CD14-positive monocyte (primary cell): ENCODE measurements around the gene CDH4. TPM values are rescaled to one million over a fixed set of nuclear protein-coding genes. Genes with fewer than 3 reads are reported as not detected.

Experiments
- DNase-seq, 3 donors: peaks; one replicate each; pipeline ENCODE4 v3.0.0-alpha.2; 2011 to 2022
- H2AFZ ChIP-seq: 2 replicates; pipeline ENCODE4 v1.6.0; 2012; ENCODE audit warnings: mild to moderate bottlenecking, low read depth, low read length, inconsistent platforms; ENCODE audit not compliant: insufficient read depth, poor library complexity, severe bottlenecking
- H3K27ac ChIP-seq, 2 donors: 1 replicate in 1 of 2; 2 replicates in 1 of 2; pipeline ENCODE4 v1.5.1; 2012 to 2013; ENCODE audit warnings: low read length in 2 of 2, control low read depth in 1 of 2, inconsistent platforms in 1 of 2, low read depth in 1 of 2, mild to moderate bottlenecking in 1 of 2
- H3K27me3 ChIP-seq, 2 donors: one replicate each; pipeline versions ENCODE4 v1.6.0 to v1.6.1; 2011 to 2013; ENCODE audit warnings: low read length in 2 of 2; ENCODE audit not compliant: control insufficient read depth in 2 of 2, insufficient read depth in 2 of 2
- H3K36me3 ChIP-seq, 2 donors: replicated peaks in 1 of 2; 1 replicate in 1 of 2; 2 replicates in 1 of 2; pipeline versions ENCODE4 v1.5.1 to v1.6.1; 2012 to 2013; ENCODE audit warnings: low read length in 2 of 2, control low read depth in 1 of 2, inconsistent platforms in 1 of 2, mild to moderate bottlenecking in 1 of 2; ENCODE audit not compliant: insufficient read depth in 2 of 2, control insufficient read depth in 1 of 2
- H3K4me1 ChIP-seq, 2 donors: 1 replicate in 1 of 2; 2 replicates in 1 of 2; pipeline versions ENCODE4 v1.5.1 to v1.6.1; 2012 to 2013; ENCODE audit warnings: low read length in 2 of 2, control low read depth in 1 of 2, inconsistent platforms in 1 of 2, mild to moderate bottlenecking in 1 of 2, moderate library complexity in 1 of 2; ENCODE audit not compliant: insufficient read depth in 2 of 2, control insufficient read depth in 1 of 2
- H3K4me2 ChIP-seq: replicated peaks from 2 replicates; pipeline ENCODE3; 2012; ENCODE audit warnings: low read length, moderate library complexity, mild to moderate bottlenecking; ENCODE audit not compliant: poor library complexity, severe bottlenecking; ENCODE audit errors: extremely low read depth
- H3K4me3 ChIP-seq, 3 experiments: fragments of 200-600 bp in 1 of 3; sonication (generic) in 1 of 3; replicated peaks in 1 of 3; 1 replicate in 2 of 3; 2 replicates in 1 of 3; pipeline ENCODE4 v1.5.1; 2011 to 2013; ENCODE audit warnings: low read length in 3 of 3, mild to moderate bottlenecking in 3 of 3, control low read depth in 2 of 3, low read depth in 2 of 3, inconsistent platforms in 1 of 3, moderate library complexity in 1 of 3
- H3K79me2 ChIP-seq: 2 replicates; pipeline ENCODE4 v1.6.0; 2012; ENCODE audit warnings: mild to moderate bottlenecking, control low read depth, inconsistent platforms, low read length, moderate library complexity; ENCODE audit not compliant: insufficient read depth
- H3K9ac ChIP-seq: 2 replicates; pipeline ENCODE4 v1.6.0; 2017; ENCODE audit warnings: low read length, mild to moderate bottlenecking; ENCODE audit not compliant: insufficient read depth, poor library complexity, severe bottlenecking
- H3K9me3 ChIP-seq, 2 donors: replicated peaks in 1 of 2; 1 replicate in 1 of 2; 2 replicates in 1 of 2; pipeline versions ENCODE4 v1.5.1 to v1.6.1; 2012 to 2013; ENCODE audit warnings: low read length in 2 of 2, control low read depth in 1 of 2; ENCODE audit not compliant: control insufficient read depth in 1 of 2, insufficient read depth in 1 of 2
- H4K20me1 ChIP-seq: 2 replicates; pipeline ENCODE4 v1.6.0; 2012; ENCODE audit warnings: mild to moderate bottlenecking, low read length, control low read depth, moderate library complexity; ENCODE audit not compliant: insufficient read depth
- H3K27ac Mint-ChIP-seq, 7 donors: one replicate each; pipeline ENCODE4 v1.8.0; 2020; ENCODE audit warnings: mild to moderate bottlenecking in 7 of 7, mixed read lengths in 7 of 7, moderate library complexity in 6 of 7, inconsistent platforms in 2 of 7
- H3K27me3 Mint-ChIP-seq, 3 donors: one replicate each; pipeline ENCODE4 v1.8.0; 2021 to 2022; ENCODE audit warnings: low read depth in 3 of 3, mild to moderate bottlenecking in 3 of 3, mixed read lengths in 3 of 3, moderate library complexity in 3 of 3, inconsistent platforms in 1 of 3
- H3K36me3 Mint-ChIP-seq, 2 donors: one replicate each; pipeline ENCODE4 v1.8.0; 2020; ENCODE audit warnings: mixed read lengths in 2 of 2, inconsistent platforms in 1 of 2, mild to moderate bottlenecking in 1 of 2
- H3K4me1 Mint-ChIP-seq: one replicate; pipeline ENCODE4 v1.8.0; 2020; ENCODE audit warnings: mild to moderate bottlenecking, mixed read lengths
- H3K4me3 Mint-ChIP-seq, 2 donors: one replicate each; pipeline ENCODE4 v1.8.0; 2020; ENCODE audit warnings: mild to moderate bottlenecking in 2 of 2, mixed read lengths in 2 of 2, moderate library complexity in 1 of 2
- H3K9me3 Mint-ChIP-seq, 7 donors: one replicate each; pipeline ENCODE4 v1.8.0; 2020 to 2022; ENCODE audit warnings: mixed read lengths in 7 of 7, mild to moderate bottlenecking in 6 of 7, moderate library complexity in 6 of 7, inconsistent platforms in 2 of 7
- CTCF ChIP-seq: fragments of 200-600 bp; IDR thresholded peaks from one replicate; pipeline ENCODE4 v1.8.0; 2022; ENCODE audit warnings: antibody characterized with exemption, mild to moderate bottlenecking
- WGBS: methylation state at CpG from one replicate; pipeline ENCODE4 v1.1.5; 2013; ENCODE audit warnings: missing lambda C conversion rate; ENCODE audit not compliant: insufficient coverage; 5-methylcytosine and 5-hydroxymethylcytosine counted together
- intact Hi-C, 2 donors: fragments of 100-400 bp; cut with micrococcal nuclease; formaldehyde crosslinking; loops; one replicate each; pipeline versions ENCODE4 v1.15.0 to v1.15.1; 2023
- polyA plus RNA-seq, 3 donors: library from polyadenylated mRNA; depleted of rRNA in 1 of 3; unstranded in 2 of 3; stranded (reverse) in 1 of 3; fragments of 300-500 nt in 2 of 3; fragments of >200 nt in 1 of 3; fragmentation: Illumina TruSeq in 2 of 3; gene quantifications; 1 replicate in 2 of 3; 2 replicates in 1 of 3; pipeline ENCODE4 v1.2.3, GENCODE V29; 2012 to 2021

CDH4 gene
- polyA plus RNA-seq, 3 donors: not detected

- no peak overlapping the region for H3K27ac Mint-ChIP-seq
- Histone ChIP-seq H3K9ac (no peak overlapping the region), H3K9me3 (peaks cover 23 to 63% of the 10 kb centered on the region in 2 donors), H3K4me1 (no peaks in the 10 kb centered on the region), H2AFZ (no peak overlapping the region), H3K27me3 (no peaks in the 10 kb centered on the region), H3K4me3 (no peak overlapping the region), H3K4me2 (no peak overlapping the region), H3K36me3 (no peaks in the 10 kb centered on the region), H3K27ac (no peak overlapping the region), H4K20me1 (no peaks in the 10 kb centered on the region), H3K79me2 (no peaks in the 10 kb centered on the region)
- H3K4me1 Mint-ChIP-seq: no peaks in the 10 kb centered on the region
- TF ChIP-seq CTCF: no peak
- peaks cover 2 to 4% (median 3%) of the 10 kb centered on the region in 3 donors for H3K27me3 Mint-ChIP-seq
- peaks cover 2 to 22% (median 12%) of the 10 kb centered on the region in 7 donors for H3K9me3 Mint-ChIP-seq
- H3K36me3 Mint-ChIP-seq: no peaks in the 10 kb centered on the region
- 96% methylated on average over 12 of the region's 12 CpGs for WGBS
- intact Hi-C loops: no loop called here
- DNase-seq: no peak
- no peak overlapping the region for H3K4me3 Mint-ChIP-seq
These were observed 666.5 kb downstream of the CDH4 start for GRCh38 chr20:61918548-61918947.

- H3K9ac ChIP-seq: no peak overlapping the region
- Mint-ChIP-seq H3K4me3 (no peak overlapping the region), H3K27ac (no peak overlapping the region), H3K36me3 (no peaks in the 10 kb centered on the region), H3K27me3 (peaks cover 2 to 4% (median 2%) of the 10 kb centered on the region in 3 donors), H3K4me1 (no peaks in the 10 kb centered on the region), H3K9me3 (peaks cover 2 to 23% (median 12%) of the 10 kb centered on the region in 7 donors)
- H3K4me3 ChIP-seq: no peak overlapping the region
- intact Hi-C loops: no loop called here
- no peaks in the 10 kb centered on the region for H3K27me3 ChIP-seq
- no peak overlapping the region for H2AFZ ChIP-seq
- no peaks in the 10 kb centered on the region for H4K20me1 ChIP-seq
- H3K4me2 ChIP-seq: no peak overlapping the region
- H3K4me1 ChIP-seq: no peaks in the 10 kb centered on the region
- WGBS: 100% methylated on average over 4 of the region's 6 CpGs
- H3K36me3 ChIP-seq: no peaks in the 10 kb centered on the region
- peaks cover 23 to 62% of the 10 kb centered on the region in 2 donors for H3K9me3 ChIP-seq
- TF ChIP-seq CTCF: no peak
- H3K79me2 ChIP-seq: no peaks in the 10 kb centered on the region
- DNase-seq: no peak
- H3K27ac ChIP-seq: no peak overlapping the region
These were observed 667.2 kb downstream of the CDH4 start for GRCh38 chr20:61919239-61919638.
